HG03457 (cell line): ENCODE data around the gene HMCN2.
"Not testable (repeated sequence)": the region's sequence is repeated elsewhere in the genome, so short reads cannot be mapped to it uniquely, and the experiment has no call there.

Source experiments
- ATAC-seq: cut with Tn5 transposase; IDR thresholded peaks from one replicate; pipeline ENCODE4 v1.9.1; 2021; ENCODE audit warnings: moderate number of reproducible peaks; ENCODE audit not compliant: unreplicated experiment

The HMCN2 gene

DNA sequence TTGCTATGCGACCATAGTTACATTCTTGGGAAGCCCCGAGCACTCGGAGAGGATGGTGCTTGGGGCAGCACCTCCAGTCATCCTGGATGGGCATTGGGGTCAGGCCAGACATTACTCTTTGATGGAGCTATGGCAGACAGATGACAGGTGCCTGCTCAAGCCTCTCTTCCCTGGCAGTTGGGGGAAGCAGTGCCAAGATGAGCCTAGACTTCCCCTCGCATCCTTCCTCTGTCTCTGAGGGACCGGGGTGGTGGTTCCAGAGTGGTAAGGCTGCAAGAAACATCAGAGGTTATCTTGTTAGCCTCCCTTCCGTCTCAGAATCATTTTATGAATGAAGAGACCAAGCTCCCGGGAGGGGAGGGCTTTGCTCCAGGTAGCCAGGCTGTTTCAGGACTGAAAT is 2.8 kb upstream of the HMCN2 start:
- ATAC-seq, result no peak

DNA sequence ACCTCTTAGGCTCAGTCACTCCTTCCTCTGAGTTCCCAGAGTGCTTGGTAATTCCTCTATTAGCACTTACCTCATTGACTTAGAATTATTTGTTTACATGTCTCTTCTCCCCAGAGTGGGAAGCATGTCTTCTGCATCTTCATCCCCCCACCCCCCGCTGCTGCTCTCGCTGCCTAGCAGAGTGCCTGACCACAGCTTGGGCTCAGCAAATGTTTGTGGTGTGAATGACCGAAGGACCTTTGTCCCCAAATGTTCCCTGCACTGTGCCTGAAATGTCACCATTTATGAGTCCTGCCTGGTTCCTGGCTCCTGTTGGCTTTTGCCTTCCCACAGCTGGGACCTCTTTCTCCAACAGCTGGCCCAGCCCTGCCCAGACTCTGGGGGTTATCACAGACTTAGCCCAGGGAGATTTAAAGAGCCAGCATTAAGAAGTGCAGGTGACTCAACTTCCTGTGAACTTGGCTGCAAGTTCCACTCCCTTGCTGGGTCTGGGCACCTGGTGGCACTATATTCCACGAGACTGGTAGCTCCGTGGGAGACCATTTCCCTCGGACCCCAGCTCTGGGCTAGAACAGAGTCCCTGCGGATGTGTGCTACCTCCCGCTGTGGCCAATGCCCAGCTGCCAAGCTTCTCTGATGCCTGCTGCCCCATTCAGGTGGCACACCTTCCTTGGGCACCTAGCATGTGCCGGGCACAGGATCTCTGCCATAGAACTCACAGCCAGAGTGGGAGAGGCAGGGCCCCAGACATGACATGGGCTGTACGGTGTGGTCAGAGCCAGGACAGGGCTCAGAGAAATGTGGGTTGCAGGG is 1.8 kb upstream of the HMCN2 start:
- ATAC-seq, result no peak

DNA sequence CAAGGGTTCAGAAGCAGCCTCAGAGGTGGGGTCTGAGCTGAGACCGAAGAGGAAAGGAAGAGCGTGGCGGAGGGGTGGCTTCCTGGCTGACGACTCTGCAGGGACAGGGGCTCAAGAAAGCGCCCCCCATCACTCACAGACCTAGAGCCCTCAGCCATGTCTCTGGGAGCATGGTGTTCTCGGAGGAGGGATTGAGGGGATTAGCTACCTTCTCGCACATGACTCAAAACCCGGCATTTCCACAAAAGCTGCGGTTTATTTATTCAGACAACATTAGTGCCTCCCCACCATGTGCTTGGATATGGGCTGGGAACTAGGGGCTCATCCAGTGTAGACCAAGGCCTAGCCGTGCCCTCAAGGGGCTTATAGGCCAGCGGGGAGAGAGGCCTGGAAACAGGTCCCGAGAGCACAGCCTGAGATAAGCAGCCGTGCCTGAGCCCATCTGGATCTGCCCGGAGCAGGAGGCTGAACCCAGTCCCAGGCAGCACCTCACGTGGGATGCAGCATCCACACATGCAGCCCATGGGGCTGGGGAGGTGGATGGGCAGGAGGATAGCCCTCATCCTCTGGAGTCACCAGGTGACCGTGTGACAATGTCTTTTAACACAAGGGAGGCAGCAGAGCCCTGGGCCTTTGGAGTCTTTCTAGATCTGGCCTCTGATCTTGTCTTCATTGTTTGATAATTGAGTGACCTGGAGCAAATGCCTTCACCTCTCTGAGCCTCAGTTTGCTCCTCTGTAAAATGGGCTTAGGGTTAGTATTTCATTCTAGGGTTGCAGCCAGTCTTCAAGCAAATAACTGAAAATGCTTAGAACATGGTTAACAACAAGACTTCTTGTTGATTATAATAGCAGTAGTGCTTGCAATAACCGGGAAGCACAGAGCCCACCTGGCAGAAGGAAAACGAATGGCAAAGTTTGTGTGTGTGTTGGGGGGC is 878 bp upstream of the HMCN2 start:
- ATAC-seq, result no peak

DNA sequence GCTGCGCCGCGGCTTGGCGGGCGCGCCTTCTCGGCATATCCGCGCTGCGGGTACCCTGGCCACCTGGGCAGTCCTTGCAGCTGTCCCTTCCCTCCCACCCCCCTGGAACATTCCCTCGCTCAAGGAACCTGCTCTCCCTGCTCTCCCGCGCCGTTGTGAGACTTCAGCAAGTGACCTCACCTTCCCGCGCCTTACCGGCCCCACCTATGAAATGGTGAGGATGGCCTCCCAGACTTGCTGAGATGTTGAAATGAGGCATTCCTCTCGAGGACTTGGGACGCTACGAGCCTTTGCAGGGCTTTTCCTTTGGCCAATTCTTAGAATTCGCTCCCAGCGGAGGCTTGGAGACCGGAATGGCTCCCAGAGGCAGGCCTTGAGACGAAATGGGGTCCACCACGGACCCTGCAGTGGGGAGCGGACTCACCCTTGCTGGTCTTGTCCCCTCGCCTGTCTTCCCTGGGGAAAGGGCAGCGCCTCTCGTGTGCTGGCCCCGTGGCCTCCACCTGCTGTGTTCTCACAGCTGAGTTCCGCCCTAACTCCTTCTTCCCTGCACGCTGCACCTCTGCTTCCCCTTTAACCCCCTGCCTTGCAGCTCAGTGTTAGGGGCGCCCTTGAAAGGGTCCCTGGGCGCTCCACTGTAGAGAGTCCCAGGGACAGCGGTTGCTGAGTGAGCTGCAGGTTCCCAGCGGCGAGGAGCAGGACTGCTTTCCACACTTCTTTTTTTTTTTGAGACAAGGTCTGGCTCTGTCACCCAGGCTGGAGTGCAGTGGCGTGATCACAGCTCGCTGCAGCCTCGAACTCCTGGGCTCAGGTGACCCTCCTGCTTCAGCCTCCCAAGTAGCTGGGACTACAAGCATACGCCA is 907 bp downstream of the HMCN2 start:
- no peak for ATAC-seq

DNA sequence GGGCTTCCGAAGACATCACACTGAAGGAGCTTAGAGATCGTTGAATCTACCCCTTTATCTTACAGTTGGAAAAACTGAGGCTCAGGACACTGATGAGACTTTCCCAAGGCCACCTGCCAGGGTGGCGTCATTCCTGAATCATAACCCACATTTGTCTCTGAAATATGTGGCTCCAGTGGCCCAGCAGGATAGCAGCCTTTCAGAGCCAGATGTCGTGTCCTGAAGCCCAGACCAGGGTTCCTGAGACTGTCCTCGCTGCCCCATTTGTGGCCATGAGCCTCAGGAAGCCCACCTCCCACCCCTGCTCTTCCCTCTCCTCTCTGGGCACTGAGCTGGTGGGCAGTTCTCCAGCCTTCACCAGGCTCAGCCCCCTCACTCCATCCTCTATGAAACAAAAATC is 2.4 kb downstream of the HMCN2 start:
- ATAC-seq, result no peak

DNA sequence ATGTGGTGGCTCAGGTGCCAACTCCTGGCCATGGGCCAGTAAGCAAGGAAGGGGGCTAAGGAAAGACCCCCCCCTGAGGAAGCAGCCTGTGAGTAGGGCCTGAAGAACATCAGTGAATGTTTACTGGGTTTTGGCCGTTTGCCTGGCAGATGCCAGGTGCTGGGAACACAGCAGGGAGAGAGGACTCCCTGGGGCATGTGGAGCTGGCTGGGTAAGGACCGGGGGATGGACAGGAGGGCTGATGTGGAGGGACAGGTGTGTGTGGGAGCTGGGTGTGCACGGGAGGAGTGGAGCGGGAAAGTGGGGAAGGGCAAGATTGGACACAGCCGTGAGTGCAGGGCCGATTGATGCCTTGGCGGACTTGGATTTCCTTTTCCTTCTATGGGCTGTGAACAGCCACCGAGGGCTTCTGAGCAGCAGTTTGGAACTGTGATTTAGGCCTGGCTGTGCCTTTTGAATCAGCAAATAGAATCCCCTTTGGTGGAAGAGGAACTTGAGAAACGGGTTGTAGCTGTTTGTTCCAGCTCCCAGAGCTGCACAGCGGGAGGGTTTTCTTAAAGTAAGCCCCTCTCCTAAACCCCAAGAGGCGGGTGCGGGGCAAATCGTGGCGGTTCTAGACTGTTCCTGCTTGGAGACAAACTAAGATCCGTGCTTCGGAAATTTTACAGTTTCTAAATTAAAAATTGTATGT is 3.1 kb downstream of the HMCN2 start:
- no peak for ATAC-seq

DNA sequence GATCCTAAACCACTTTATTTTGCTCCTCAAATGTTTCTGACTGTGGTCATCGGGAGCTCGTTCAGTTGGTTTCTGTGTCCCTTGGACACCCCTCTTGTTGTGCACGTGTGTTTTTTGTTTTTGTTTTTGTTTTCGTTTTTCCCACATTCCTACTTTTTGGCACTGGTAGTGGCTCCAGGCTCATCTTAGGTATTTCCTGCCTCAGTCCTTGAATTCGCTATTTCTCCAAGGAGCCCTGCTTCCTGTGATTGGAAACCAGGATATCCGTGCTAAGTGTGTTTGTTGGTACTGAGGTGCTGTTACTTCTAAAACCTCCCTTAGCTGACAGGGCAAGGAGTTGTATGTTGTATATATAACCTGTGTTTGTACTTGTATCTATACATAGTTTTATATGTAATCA is 5.9 kb downstream of the HMCN2 start:
- no peak for ATAC-seq

DNA sequence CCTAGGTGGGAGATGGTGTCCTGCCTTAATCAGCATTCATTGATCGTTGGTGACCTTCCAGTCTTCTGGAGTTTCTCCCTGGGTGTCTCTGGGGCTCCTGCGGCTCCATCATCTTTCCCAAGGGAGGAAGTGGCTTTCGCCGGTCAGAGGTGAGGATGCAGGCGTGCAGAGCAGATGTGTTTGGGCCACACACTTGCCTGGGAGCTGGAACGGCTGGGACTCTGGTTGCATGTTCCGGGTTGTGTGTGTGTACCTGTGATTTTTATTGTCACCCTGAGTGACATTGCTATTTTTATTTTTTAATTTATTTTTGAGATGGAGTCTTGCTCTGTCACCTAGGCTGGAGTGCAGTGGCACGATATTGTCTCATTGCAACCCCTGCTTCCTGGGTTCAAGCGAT is 9.6 kb downstream of the HMCN2 start:
- no peak for ATAC-seq

DNA sequence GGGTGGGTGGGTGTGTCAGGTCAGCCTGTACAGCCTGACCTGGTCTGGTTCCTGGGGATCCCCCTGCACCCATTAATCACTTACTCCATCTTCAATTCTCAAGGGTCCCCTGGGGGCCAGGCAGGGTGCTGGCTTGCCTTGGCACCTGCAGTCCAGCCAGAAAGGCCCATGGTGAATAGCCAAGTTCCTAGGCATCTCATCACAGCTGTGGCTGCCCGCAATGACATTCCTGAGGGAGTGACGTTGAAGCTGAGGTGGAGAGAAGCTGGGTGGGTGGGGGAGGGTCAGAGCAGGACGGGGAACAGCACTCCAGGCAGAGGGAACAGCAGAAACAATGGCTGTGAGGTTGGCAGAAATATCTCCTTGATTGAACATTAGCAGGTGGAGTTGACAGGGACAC is 10.6 kb downstream of the HMCN2 start:
- ATAC-seq, result no peak

DNA sequence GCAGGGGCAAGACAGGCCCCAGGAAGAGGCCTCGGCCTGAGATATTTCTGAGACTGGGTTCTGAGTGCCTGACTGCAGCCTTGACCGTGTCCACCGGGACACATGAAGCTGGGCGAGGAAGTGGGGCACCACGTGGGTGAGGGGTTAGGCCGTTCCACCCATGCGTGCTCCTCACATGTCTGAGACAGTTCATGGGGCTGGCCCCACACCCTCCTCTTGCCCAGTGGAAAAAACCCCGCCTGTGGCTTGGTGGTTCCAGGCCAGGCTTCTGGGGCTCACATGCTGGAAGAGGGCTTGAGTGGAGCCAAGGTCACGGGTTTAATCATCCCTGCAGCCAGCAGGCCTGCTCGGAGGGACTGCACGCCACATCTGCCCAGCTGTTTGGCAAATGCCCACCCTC is 11.4 kb downstream of the HMCN2 start:
- ATAC-seq, result no peak

DNA sequence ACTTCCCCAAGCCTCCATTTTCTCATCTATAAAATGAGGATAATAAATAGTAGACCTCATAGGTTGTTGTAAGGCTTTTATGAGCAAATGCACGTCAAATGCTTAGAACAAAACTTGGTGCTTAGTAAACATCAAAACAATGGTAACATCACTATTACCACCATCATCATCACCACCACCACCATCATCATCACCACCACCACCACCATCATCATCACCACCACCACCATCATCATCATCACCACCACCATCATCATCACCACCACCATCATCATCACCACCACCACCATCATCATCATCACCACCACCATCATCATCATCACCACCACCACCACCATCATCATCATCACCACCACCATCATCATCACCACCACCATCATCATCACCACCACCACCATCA is 12.0 kb downstream of the HMCN2 start:
- not testable (repeated sequence) for ATAC-seq

DNA sequence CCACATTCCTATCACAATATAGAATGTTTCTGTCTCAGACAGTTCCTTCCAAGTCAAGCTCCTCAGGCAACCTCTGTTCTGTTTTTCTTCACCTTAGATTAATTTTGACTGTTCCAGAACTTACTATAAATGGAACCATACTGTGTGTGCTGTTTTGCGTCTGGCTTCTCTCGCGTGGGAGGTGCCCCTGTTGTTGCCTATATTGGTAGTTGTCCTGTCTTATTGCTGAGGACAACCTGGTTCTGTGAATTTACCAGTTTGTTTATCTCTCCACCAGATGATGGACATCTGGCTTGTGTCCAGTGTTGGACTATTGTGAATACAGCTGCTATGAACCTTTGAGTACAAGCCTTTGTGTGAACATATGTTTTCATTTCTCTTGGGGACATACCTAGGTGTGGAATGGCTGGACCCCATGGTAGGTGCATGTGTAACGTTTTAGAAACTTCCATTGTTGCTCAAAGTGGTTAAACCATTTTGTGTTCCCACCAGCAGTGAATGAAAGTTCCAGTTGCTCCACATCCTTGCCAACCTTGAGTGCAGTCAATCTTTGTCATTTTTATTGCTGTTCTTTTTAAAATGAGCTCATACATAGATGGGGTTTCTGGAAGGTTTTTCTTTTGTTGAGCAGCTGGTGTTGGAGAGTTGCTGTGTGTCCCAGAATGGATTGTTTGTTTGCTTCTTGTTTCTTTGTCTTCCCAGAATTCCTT is 18.1 kb downstream of the HMCN2 start:
- ATAC-seq, result no peak

DNA sequence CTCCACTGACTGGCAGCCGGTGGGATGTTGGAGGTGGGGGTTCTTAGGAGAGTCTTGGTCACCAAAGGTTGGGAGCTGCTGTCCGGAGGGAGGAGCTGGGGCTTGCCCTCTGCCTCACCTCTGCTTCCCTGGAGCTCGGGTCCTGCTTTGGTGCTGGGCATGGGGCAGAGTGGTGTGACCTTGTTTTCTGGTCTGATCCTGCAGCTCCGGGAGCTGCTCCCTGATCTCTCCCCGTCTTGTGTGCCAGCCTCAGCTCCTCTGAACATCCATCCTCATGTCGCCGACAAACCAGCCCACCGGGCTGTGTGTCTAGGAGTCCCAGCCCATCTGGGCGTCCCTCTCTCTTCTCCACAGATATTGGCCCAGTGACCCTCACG is 18.7 kb downstream of the HMCN2 start:
- no peak for ATAC-seq

DNA sequence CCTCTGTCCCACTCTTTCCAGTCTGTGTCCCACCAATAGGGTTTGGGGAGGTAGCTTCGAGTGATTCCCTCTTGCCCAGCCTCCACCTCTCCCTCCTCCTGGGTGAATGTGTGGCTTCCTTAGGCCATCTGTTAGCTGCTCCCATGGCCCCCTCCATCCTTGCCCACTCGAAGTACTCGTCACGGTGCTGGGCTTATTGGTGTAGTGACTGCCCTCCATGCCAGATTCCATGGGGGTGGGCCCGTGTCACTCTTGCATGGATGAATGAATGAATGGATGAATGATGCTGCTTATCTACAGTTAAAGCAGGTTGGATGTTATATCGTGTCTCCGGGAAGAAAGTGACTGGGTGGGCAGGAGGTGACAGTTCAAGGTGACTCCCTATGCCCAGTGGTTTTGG is 19.1 kb downstream of the HMCN2 start:
- ATAC-seq, result no peak

DNA sequence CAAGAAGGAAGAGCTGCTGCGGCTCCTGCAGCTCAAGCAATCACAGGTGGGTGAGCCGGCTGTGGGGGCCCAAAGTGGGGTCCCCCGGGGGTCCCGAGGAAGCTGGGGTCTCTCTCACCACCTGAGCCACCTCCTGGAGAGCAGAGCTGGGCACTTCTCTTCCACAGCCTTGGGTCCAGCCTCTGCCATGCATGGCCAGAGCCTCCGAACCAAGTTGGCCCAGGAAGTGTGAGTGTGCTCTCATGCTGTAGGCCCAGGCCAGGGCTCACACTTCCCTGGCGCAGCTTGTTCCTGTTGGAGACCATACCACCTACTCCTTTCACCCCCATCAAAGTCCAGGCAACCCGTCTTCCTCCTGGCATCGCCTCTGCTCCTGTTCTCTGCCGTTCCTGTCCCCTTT is 19.7 kb downstream of the HMCN2 start:
- ATAC-seq, result no peak

DNA sequence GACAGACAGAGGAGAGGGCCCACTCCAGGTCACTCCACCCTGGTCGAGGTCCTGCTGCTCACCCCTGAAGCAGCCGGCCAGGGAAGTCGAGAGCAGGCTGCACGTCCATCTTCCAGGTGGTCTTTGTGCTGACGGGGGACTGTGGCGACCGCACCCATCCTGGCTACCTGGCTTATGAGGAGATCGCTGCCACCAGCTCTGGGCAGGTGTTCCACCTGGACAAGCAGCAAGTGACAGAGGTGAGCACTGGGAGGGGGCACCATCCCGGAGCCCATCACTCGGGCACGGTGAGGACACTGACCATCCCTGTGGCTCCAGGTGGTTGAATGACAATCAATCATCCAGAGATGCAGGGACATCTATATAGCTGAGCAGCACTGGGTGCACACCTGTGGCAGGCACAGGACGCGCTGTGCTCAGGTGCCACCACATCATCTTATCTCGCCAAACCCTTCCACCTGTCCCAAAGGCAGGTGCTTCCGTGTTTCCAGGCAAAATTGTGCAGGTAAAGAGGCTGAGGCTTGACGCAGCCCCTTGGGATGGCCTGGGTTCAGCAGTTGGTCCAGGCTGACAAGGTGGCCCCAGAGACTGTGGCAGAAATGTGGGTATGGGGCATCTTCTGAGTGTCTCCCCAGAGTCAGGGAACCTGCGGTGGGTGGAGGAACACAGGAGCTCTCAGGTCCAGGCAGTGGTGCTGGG is 20.7 kb downstream of the HMCN2 start:
- ATAC-seq, result no peak

DNA sequence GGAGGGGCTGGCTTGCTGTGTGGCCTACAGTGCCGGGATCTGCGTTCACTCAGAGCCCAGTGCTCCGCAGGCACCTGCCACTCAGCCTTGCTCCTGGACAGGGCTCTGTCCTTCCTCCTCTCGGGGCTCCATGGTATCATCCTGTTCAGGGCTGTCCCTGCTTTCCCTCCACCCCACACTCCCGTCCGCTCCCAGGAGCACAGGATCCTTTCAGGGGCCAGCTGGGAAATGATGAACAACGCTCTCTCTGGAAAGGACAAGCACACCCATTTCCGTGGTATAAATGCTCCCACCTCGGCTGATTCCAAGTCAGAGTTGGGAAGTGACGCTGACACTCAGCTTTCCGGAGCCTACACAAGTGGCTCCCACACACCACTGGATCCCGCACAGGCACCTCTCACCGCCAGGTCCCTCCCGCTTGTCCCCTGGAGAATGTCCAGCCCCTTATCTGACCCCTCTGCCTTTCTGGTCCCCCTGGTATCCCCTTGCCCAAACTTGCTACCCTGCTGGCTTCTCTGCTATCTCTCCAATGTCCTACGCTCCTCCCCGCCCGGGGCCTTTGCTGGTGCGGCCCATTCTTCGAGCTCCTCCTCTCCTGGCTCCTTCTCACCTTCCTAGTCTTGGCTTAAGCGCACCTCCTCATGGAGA is 21.3 kb downstream of the HMCN2 start:
- ATAC-seq, result no peak

DNA sequence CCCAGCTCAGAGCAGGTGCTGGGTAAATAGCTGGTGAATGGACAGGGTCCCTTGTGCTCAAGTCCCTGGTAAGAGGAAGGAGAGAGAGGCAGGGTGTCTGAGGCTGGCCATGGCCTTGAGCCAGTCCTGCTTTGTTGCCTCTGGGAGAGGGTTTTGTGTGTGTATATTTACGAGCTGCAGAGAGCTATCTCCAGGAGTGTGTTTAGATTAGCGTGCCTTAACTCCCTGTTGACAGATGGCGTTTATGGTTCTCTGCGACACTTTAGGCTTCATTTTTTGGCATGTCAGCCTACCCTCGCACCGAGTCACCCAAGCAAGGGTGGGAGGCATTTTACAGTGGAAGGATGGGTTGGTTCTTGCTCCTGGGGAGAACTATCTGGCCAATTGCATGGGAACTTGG is 22.2 kb downstream of the HMCN2 start:
- ATAC-seq, result no peak

DNA sequence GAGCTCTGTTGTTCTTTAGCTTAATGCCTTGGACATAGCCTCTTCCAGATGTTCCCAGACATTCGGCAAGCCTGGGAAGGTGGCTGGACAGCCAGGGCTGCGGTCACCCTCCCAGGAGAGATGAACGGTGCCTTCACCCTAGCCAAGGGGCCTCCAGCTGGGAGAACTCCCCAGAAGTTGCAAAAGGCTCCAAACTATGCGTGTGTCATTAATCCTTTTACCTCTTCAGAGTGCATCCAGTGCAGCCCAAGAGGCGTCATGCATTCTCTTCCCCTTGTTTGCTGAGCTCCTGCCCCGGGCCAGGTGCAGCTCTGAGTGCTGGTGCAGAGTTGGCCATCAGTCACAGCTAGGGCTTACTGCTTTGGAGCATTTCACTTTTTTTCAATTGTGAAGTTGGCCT is 22.8 kb downstream of the HMCN2 start:
- ATAC-seq, result no peak
